Fibroblast of lung (primary cell): ENCODE measurements around the gene RMRP.

ENCODE experiments used
- CTCF ChIP-seq, 2 donors: IDR thresholded peaks in 1 of 2; conservative IDR thresholded peaks in 1 of 2; 1 replicate in 1 of 2; 2 replicates in 1 of 2; pipeline ENCODE4 v1.5.1; 2011 to 2012; ENCODE audit warnings: low read length in 2 of 2, control low read depth in 1 of 2, inconsistent platforms in 1 of 2, low read depth in 1 of 2, mild to moderate bottlenecking in 1 of 2
- EZH2 ChIP-seq: IDR thresholded peaks from 2 replicates; pipeline ENCODE4 v1.5.1; 2012; ENCODE audit warnings: low read length, control low read depth, mild to moderate bottlenecking; ENCODE audit errors: missing control alignments

- no peak for TF ChIP-seq CTCF (conservative IDR thresholded peaks at IDR 0.05 in 1 of 2, IDR thresholded peaks at IDR 0.05 in 1 of 2; ENCODE audit: low read depth in 1 of 2, low read length in 2 of 2)
- TF ChIP-seq EZH2 = no peak
Observed at GRCh38 chr9:35612843-35613242, 45.0 kb downstream of the RMRP start.
